KMS-11 (cell line): ENCODE measurements around the gene COPS2.

Source experiments
- H2AFZ ChIP-seq: fragments of 200-600 bp; sonication (generic); 2 replicates; pipeline ENCODE4 v1.6.1; 2016; ENCODE audit warnings: antibody characterized with exemption, mixed run types, low read depth
- H3K27ac ChIP-seq: fragments of 200-600 bp; sonication (generic); 2 replicates; pipeline ENCODE4 v1.6.1; 2016; ENCODE audit warnings: mild to moderate bottlenecking, mixed run types
- H3K27me3 ChIP-seq: fragments of 200-600 bp; sonication (generic); 2 replicates; pipeline ENCODE4 v1.6.1; 2017; ENCODE audit warnings: mild to moderate bottlenecking, low read depth, mixed run types, moderate library complexity; ENCODE audit not compliant: insufficient read depth
- H3K36me3 ChIP-seq: fragments of 200-600 bp; sonication (generic); 2 replicates; pipeline ENCODE4 v1.6.1; 2017; ENCODE audit warnings: mild to moderate bottlenecking, mixed run types; ENCODE audit not compliant: insufficient read depth
- H3K4me1 ChIP-seq: fragments of 200-600 bp; sonication (generic); 2 replicates; pipeline ENCODE4 v1.6.1; 2016; ENCODE audit warnings: mild to moderate bottlenecking, low read depth, mixed run types; ENCODE audit not compliant: poor library complexity, severe bottlenecking
- H3K4me2 ChIP-seq: fragments of 200-600 bp; sonication (generic); 2 replicates; pipeline ENCODE4 v1.7.0; 2016; ENCODE audit warnings: mild to moderate bottlenecking, mixed run types
- H3K4me3 ChIP-seq: fragments of 200-600 bp; sonication (generic); IDR thresholded peaks from 2 replicates; pipeline ENCODE4 v1.6.1; 2017; ENCODE audit warnings: low read depth, low read length, mixed read lengths; ENCODE audit not compliant: insufficient read depth
- H3K79me2 ChIP-seq: fragments of 200-600 bp; sonication (generic); 2 replicates; pipeline ENCODE4 v1.6.1; 2016; ENCODE audit warnings: low read depth, mixed run types; ENCODE audit not compliant: insufficient read depth
- H3K9ac ChIP-seq: fragments of 200-600 bp; sonication (generic); 2 replicates; pipeline ENCODE4 v1.6.1; 2016; ENCODE audit warnings: mild to moderate bottlenecking, mixed run types
- H4K20me1 ChIP-seq: fragments of 200-600 bp; sonication (generic); 2 replicates; pipeline ENCODE4 v1.6.1; 2016; ENCODE audit warnings: mild to moderate bottlenecking, mixed run types; ENCODE audit not compliant: insufficient read depth
- CTCF ChIP-seq: fragments of 200-600 bp; sonication (generic); conservative IDR thresholded peaks from 2 replicates; pipeline ENCODE4 v1.6.1; 2017; ENCODE audit warnings: low read depth, mild to moderate bottlenecking, antibody characterized with exemption, low read length, moderate library complexity, mixed read lengths

Gene COPS2

DNA sequence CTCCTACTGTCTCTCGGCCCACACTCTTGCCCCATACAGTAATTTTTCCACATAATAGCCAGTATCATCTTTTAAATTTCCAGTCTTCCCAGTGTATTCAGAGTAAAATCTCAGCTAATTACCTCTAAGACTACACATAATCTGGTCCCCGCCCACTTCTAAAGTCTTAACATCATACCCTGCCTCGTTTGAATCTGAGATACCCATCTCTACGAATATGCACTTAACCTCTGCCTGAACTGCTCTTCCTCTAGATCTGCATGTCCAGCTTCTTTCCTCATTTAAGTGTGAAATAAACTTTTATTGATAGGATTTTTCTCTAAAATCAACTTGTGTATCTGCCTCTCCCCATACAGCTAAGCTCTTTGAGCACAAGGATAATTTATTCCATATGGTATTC, 34.6 kb downstream of the COPS2 start:
- Histone ChIP-seq H3K4me3 (no peak overlapping the region), H3K4me1 (no peaks in the 10 kb centered on the region), H4K20me1 (no peaks in the 10 kb centered on the region), H3K36me3 (no peaks in the 10 kb centered on the region), H2AFZ (no peak overlapping the region), H3K27me3 (no peaks in the 10 kb centered on the region), H3K4me2 (no peak overlapping the region), H3K79me2 (no peaks in the 10 kb centered on the region), H3K27ac (no peak overlapping the region), H3K9ac (no peak overlapping the region)
- no peak for TF ChIP-seq CTCF

GRCh38 chr15:49116108-49116857, 39.1 kb downstream of the COPS2 start:
- no peak overlapping the region for H2AFZ ChIP-seq
- H3K27ac ChIP-seq = no peak overlapping the region
- no peak for TF ChIP-seq CTCF
- no peaks in the 10 kb centered on the region for H4K20me1 ChIP-seq
- no peak overlapping the region for H3K4me3 ChIP-seq
- H3K4me2 ChIP-seq = no peak overlapping the region
- H3K4me1 ChIP-seq = no peaks in the 10 kb centered on the region
- no peaks in the 10 kb centered on the region for H3K27me3 ChIP-seq
- H3K79me2 ChIP-seq = no peaks in the 10 kb centered on the region
- H3K36me3 ChIP-seq = no peaks in the 10 kb centered on the region; the same call in 1 of the 2 replicates
- H3K9ac ChIP-seq = no peak overlapping the region

DNA sequence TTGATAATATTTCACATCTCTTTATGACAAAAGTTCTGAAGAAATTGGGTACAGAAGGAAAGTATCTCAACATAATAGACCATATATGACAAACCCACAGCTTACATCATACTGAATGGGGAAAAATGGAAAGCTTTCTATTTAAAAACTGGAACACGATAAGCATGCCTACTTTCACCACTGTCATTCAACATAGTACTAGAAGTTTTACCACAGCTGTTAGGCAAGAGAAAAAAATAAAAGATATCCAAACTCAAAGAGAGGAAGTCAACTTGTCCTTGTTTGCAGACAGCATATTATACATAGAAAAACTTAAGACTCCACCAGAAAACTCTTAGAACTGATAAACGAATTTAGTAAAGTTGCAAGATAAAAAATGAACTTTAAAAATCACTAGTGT, 40.3 kb downstream of the COPS2 start:
- no peak for TF ChIP-seq CTCF
- H3K4me2 ChIP-seq = no peak overlapping the region
- H3K4me1 ChIP-seq = no peaks in the 10 kb centered on the region
- H3K27me3 ChIP-seq = no peaks in the 10 kb centered on the region
- no peaks in the 10 kb centered on the region for H4K20me1 ChIP-seq
- no peak overlapping the region for H2AFZ ChIP-seq
- no peak overlapping the region for H3K27ac ChIP-seq
- H3K9ac ChIP-seq = no peak overlapping the region
- no peaks in the 10 kb centered on the region; the same call in 1 of the 2 replicates for H3K36me3 ChIP-seq
- H3K4me3 ChIP-seq = no peak overlapping the region
- no peaks in the 10 kb centered on the region for H3K79me2 ChIP-seq

DNA sequence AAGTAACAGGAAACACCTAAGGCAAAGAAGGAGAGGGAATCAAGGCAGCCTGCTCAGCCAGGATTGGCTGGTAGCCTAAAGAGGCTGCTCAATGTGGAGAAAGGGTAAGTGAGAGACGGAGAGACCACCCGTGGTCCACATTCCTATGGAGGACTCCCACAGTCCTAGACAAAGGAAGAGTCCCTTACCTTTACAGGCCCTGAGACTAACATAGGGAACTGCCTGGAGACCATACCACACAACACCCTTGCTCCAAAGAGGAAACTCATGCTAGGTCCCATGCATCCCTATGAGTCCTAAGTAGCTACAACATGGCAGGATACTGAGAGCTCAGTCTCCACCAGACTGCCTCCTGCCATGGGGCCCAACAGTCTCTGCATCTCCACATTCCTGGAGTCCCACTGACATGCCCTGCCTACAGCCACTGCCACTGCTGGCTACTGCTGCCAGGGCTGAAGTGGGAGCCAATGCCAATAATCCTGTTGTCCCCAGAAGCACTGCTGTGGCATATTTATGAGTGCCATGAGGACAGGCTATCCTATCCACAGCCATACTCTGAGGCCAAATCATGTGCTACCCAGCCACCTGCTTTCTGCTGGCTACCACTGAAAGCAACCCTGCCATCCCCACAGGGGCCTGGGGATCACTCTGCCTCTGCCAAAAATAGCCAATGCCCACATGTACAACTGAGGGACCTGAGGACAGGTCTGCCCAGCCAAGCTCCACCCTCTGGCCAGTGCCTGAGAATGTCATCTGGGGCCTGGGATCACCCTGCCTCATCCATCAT, 45.0 kb downstream of the COPS2 start:
- H3K4me2 ChIP-seq = no peak overlapping the region
- no peaks in the 10 kb centered on the region for H3K4me1 ChIP-seq
- H3K9ac ChIP-seq = no peak overlapping the region
- H3K27ac ChIP-seq = no peak overlapping the region
- no peaks in the 10 kb centered on the region for H3K79me2 ChIP-seq
- TF ChIP-seq CTCF = no peak
- peaks cover 4% of the 10 kb centered on the region; the same call in 1 of the 2 replicates for H3K36me3 ChIP-seq
- H2AFZ ChIP-seq = no peak overlapping the region
- no peaks in the 10 kb centered on the region for H3K27me3 ChIP-seq
- no peaks in the 10 kb centered on the region for H4K20me1 ChIP-seq
- no peak overlapping the region for H3K4me3 ChIP-seq
